Hepatocyte (in vitro differentiated cells): ENCODE data around the gene TAF15. TPM values are rescaled to one million over a fixed set of nuclear protein-coding genes. Genes with fewer than 3 reads are reported as not detected.
A peak's percentile ranks its signal among the peaks of the same experiment; 100 is the strongest.

Experiments used
- DNase-seq: peaks from one replicate; pipeline ENCODE4 v3.0.0-alpha.2; 2016; ENCODE audit warnings: low spot score
- H2AFZ ChIP-seq: fragments of 200-600 bp; sonication (generic); 2 replicates; pipeline ENCODE4 v1.6.0; 2016; ENCODE audit warnings: antibody characterized with exemption, mild to moderate bottlenecking
- H3K27ac ChIP-seq: fragments of 200-600 bp; sonication (generic); 2 replicates; pipeline ENCODE4 v1.5.1; 2016; ENCODE audit warnings: mild to moderate bottlenecking
- H3K27me3 ChIP-seq: fragments of 200-600 bp; sonication (generic); 2 replicates; pipeline ENCODE4 v1.6.1; 2016
- H3K36me3 ChIP-seq: fragments of 200-600 bp; sonication (generic); replicated peaks from 2 replicates; pipeline ENCODE4 v1.5.1; 2016; ENCODE audit warnings: low read depth; ENCODE audit not compliant: insufficient read depth
- H3K4me1 ChIP-seq: fragments of 200-600 bp; sonication (generic); 2 replicates; pipeline ENCODE4 v1.5.1; 2016; ENCODE audit warnings: mild to moderate bottlenecking, moderate library complexity; ENCODE audit not compliant: insufficient read depth
- H3K4me2 ChIP-seq: fragments of 200-600 bp; sonication (generic); 2 replicates; pipeline ENCODE4 v1.6.0; 2016
- H3K4me3 ChIP-seq: fragments of 200-600 bp; sonication (generic); 2 replicates; pipeline ENCODE4 v1.5.1; 2016; ENCODE audit warnings: mild to moderate bottlenecking
- H3K79me2 ChIP-seq: fragments of 200-600 bp; sonication (generic); 2 replicates; pipeline ENCODE4 v1.6.0; 2017; ENCODE audit warnings: mild to moderate bottlenecking
- H3K9me2 ChIP-seq: fragments of 200-600 bp; sonication (generic); replicated peaks from 2 replicates; pipeline ENCODE4 v1.6.0; 2017; ENCODE audit warnings: mild to moderate bottlenecking; ENCODE audit not compliant: insufficient read depth
- H3K9me3 ChIP-seq: fragments of 200-600 bp; sonication (generic); 2 replicates; pipeline ENCODE4 v1.5.1; 2016; ENCODE audit warnings: low read depth, mild to moderate bottlenecking
- H4K20me1 ChIP-seq: fragments of 200-600 bp; sonication (generic); 2 replicates; pipeline ENCODE4 v1.6.0; 2016; ENCODE audit warnings: mild to moderate bottlenecking; ENCODE audit not compliant: insufficient read depth, poor library complexity, severe bottlenecking
- CTCF ChIP-seq: fragments of 200-600 bp; sonication (generic); IDR thresholded peaks from 2 replicates; pipeline ENCODE4 v1.5.1; 2016; ENCODE audit warnings: antibody characterized with exemption, mild to moderate bottlenecking; ENCODE audit not compliant: poor library complexity
- EZH2 ChIP-seq: fragments of 200-600 bp; sonication (generic); IDR thresholded peaks from 2 replicates; pipeline ENCODE4 v1.6.1; 2016; ENCODE audit warnings: antibody characterized with exemption, mild to moderate bottlenecking, borderline replicate concordance
- EZH2phosphoT487 ChIP-seq: fragments of 200-600 bp; sonication (generic); IDR thresholded peaks from one replicate; pipeline ENCODE4 v1.6.1; 2018; ENCODE audit warnings: antibody characterized with exemption, mild to moderate bottlenecking, low read depth, moderate library complexity; ENCODE audit not compliant: unreplicated experiment, severe bottlenecking
- WGBS: methylation state at CpG from one replicate; pipeline ENCODE4 v1.1.6; 2016; ENCODE audit warnings: low lambda C conversion rate; ENCODE audit errors: missing lambda C conversion rate; 5-methylcytosine and 5-hydroxymethylcytosine counted together
- polyA plus RNA-seq: library from polyadenylated mRNA; unstranded; fragments of >200 nt; fragmentation: Nextera tagmentation; extraction: Ambion mirVana; gene quantifications from 2 replicates; pipeline ENCODE4 v1.2.1, GENCODE V29; 2016
- total RNA-seq: library from RNA; depleted of rRNA; stranded (reverse); fragments of >200 nt; gene quantifications from 2 replicates; pipeline ENCODE4 v1.2.3, GENCODE V29; 2014

Gene TAF15
- total and polyA plus RNA-seq, 2 experiments from 2014 or later: 15.7 to 36.1 TPM

- H3K9me3 ChIP-seq: no peaks in the 10 kb centered on the region
- peaks cover 11% of the 10 kb centered on the region for H3K4me1 ChIP-seq
- H3K79me2 ChIP-seq: no peaks in the 10 kb centered on the region
- 50% methylated on average over 9 of the region's 9 CpGs for WGBS
- H3K4me2 ChIP-seq: peak overlapping the region; percentile 21
- peak overlapping the region; percentile 37 for H3K27ac ChIP-seq
- no peaks in the 10 kb centered on the region for H3K9me2 ChIP-seq
- no peak overlapping the region for H3K4me3 ChIP-seq
- no peak overlapping the region for H2AFZ ChIP-seq
- no peaks in the 10 kb centered on the region for H4K20me1 ChIP-seq
- H3K36me3 ChIP-seq: no peaks in the 10 kb centered on the region
- peak; percentile 73 for DNase-seq
- TF ChIP-seq CTCF (no peak), EZH2 (no peak), EZH2phosphoT487 (peak; percentile 64)
- H3K27me3 ChIP-seq: peaks cover 24% of the 10 kb centered on the region
These were observed 7.6 kb upstream of the TAF15 start for GRCh38 chr17:35801583-35802224.

GRCh38 chr17:35804658-35805192, 4.6 kb upstream of the TAF15 start:
- no peaks in the 10 kb centered on the region for H3K9me2 ChIP-seq
- H3K27ac ChIP-seq: no peak overlapping the region
- H4K20me1 ChIP-seq: no peaks in the 10 kb centered on the region
- H3K4me3 ChIP-seq: no peak overlapping the region
- H3K9me3 ChIP-seq: no peaks in the 10 kb centered on the region
- TF ChIP-seq EZH2: no peak
- peak; percentile 97 for TF ChIP-seq CTCF
- H3K4me2 ChIP-seq: no peak overlapping the region
- peak; percentile 91 for DNase-seq
- H3K27me3 ChIP-seq: no peaks in the 10 kb centered on the region
- H3K4me1 ChIP-seq: peaks cover 10% of the 10 kb centered on the region
- WGBS: 73% methylated on average over 1 of the region's 1 CpG
- H3K79me2 ChIP-seq: no peaks in the 10 kb centered on the region
- no peaks in the 10 kb centered on the region for H3K36me3 ChIP-seq
- H2AFZ ChIP-seq: no peak overlapping the region

GRCh38 chr17:35807371-35808144, 1.7 kb upstream of the TAF15 start:
- no peak for DNase-seq
- no peak for TF ChIP-seq EZH2
- TF ChIP-seq EZH2phosphoT487: no peak
- TF ChIP-seq CTCF: no peak
- peaks cover 28% of the 10 kb centered on the region for H3K79me2 ChIP-seq
- no peaks in the 10 kb centered on the region for H3K27me3 ChIP-seq
- H3K4me2 ChIP-seq: no peak overlapping the region
- H2AFZ ChIP-seq: no peak overlapping the region
- H3K9me3 ChIP-seq: no peaks in the 10 kb centered on the region
- peaks cover 26% of the 10 kb centered on the region for H4K20me1 ChIP-seq
- H3K9me2 ChIP-seq: no peaks in the 10 kb centered on the region
- H3K27ac ChIP-seq: no peak overlapping the region
- 80% methylated on average over 7 of the region's 7 CpGs for whole genome bisulfite sequencing
- no peaks in the 10 kb centered on the region for H3K36me3 ChIP-seq
- H3K4me1 ChIP-seq: peaks cover 14% of the 10 kb centered on the region
- H3K4me3 ChIP-seq: no peak overlapping the region
